Measurements from ENCODE around the gene DSP.

The DSP gene

DNA sequence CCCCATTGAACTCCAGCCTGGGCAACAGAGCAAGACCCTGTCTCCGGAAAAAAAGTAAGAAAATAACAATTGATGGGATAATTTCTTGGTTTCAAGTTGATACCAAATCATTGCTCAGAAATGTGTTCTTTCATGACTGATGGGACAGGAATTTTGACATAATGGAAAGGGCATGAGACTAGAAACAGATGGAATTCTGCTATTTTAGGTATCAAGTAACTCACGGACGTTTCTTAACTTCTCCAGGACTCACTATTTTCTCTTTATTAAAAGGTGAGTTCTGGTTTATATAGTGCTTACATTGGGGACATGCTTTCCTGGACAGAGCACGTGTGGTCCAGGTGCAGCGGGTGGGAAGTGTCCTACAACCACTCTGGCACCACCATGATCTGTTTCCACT lies 6.0 kb upstream of the DSP start:
- DNase-seq = no peak

DNA sequence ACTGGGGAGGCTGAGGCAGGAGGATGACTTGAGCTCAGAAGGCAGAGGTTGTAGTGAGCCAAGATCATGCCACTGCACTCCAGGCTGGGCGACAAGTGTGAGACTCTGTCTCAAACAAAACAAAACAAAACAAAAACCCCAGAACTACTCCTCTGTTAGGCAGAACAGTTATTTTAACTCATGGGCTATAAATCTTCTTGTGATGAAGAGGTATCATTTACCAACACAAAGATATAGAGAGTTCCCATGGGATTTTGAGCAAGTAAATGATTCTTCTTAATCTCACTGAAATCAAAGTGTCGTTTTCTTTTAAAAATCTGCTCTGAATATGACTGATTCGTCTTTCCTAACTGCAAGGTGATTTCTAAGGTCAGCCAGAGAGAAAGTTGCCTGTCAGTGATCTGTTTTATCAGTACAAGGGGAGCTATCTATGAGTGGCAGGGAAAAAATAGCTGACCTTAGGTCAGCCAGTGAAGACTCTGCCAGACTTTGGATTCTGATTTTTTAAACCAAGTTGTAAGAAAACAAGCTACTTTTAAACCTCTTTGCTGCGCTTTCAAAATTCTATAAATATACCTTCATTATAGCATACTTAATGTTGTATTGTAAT lies 3.8 kb upstream of the DSP start:
- DNase-seq = no peak

GRCh38 chr6:7538484-7538883 lies 3.0 kb upstream of the DSP start:
- DNase-seq = no peak

- no peak for DNase-seq
These were observed 876 bp upstream of the DSP start for GRCh38 chr6:7540595-7540994.

DNA sequence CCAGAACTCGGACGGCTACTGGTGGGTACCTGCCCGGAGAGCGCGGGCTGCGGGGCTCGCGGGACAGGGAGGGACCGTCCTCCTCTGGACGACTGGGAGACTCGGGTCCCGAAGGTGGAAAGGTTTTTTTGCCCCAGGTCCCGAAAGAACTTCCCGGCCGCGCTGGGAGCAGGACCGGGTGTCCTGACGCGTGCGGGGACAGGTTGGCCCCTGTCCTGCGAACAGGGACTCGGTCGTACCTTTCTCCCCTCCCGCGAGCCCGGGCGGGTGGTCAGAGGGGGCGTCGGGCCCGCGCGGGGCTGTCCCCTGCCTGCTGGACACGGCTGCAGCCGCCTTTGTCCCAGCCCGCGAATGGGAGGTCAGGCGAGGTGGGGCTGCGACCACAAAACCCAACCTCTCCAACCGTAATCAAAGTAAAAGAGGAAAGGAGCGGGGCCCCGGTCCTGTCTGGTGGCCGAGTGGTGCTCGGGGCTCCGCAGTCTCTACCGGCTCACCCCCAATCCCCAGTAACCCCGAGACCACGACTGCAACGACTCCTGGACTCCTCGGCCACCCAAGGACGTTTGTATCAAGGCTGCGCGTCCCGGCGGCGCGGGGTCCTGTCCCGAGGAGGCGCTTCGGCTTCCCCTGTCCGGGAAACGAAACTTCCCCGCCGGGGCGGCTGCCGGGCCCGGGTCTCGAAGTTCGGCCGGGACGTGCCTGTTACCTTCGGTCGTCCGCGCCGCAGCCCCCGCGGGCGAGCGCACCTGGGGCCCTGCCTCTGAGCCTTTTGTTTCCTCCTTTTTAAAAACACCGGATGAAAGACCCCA lies 798 bp downstream of the DSP start:
- DNase-seq = peak in 1 of 2 donors; percentile 6

- no peak for DNase-seq
These were observed 1.6 kb downstream of the DSP start for GRCh38 chr6:7542874-7543624.

- DNase-seq = no peak
These were observed 2.4 kb downstream of the DSP start for GRCh38 chr6:7543789-7544424.

GRCh38 chr6:7544597-7544996 lies 3.1 kb downstream of the DSP start:
- no peak for DNase-seq

DNA sequence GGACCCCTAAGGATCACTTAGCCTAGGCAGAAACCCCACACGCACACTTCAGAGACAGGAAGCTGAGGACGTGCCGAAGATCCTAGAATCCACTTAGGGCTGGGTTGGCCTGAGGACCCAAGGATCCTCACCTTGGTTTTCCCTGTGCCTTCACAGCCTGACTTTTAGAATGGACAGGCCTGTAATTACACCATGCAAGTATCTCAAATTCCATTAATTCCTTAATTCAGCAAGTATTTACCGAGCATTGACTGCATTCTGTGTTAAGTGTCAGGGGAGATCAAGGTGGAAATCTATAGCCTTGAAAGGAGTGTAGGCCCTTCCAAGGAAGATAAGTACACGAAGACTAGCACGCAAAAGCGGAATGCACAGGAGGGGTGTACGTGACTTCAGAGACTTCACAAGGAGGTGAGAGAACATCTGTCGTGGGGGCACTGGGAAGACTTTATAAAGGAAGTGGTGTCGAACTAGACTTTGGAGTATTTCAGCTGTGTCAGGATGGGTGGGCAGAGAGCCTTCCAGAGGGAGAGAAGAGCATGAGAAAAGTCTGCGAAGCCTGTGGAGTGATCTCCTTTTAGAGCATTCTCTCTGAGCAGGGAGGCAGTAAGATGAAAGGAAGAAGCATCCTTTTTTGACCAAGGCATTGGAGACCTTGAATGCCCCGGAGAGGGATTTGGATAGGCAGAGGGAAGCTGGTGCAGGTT lies 4.0 kb downstream of the DSP start:
- no peak for DNase-seq

GRCh38 chr6:7546020-7546369 lies 4.5 kb downstream of the DSP start:
- DNase-seq = no peak

DNA sequence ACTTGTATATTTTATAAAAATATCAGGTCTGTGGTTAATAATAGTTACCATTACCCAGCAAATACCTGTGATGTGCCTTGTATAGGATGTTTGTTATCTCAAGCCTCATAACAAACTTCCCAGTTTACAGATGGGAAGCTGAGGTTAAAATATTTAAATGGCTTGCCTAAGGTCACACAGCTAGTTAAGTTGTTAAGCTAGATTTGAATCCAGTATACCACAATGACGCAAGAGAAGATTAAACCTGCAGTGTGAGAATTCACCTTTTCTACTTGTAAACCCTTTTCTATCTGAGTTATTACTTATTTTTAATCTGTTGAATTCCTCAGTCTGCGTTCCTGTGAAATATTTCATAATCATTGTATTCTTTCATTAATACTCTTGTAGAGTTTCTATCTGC lies 4.9 kb downstream of the DSP start:
- no peak for DNase-seq

GRCh38 chr6:7546896-7547295 lies 5.4 kb downstream of the DSP start:
- no peak for DNase-seq

DNA sequence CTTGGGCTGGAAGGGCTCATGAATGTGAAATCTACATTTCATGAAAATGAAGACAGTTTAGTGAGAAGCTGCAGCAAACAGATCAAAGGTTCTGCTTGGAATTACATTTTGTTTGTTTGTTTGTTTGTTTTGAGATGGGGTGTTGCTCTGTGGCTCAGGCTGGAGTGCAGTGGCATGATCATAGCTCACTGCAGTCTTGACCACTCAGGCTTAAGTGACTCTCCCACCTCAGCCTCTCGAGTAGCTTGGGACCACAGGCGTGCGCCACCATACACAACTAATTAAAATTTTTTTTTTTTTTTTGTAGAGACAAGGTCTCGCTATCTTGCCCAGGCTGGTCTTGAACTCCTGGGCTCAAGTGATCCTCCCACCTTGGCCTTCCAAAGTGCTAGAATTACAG lies 5.8 kb downstream of the DSP start:
- DNase-seq = no peak

DNA sequence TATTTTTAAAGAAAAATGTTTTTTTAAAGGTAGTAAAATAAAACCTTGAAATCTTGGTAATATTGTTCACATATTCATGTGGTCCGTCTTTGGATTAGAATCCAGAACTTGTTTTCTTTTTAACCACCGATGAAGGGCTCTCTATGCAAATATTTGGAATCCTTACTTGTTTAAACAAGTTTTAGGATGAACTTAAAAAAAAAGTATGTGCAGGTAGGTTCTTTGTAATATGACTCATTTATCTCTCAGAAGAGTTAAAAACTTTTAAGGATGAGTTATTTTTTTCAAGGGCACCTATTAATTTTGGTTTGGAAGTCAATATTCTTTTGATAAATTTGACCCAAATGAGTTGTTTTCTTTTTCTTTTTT lies 8.9 kb downstream of the DSP start:
- DNase-seq = no peak

- DNase-seq = no peak
These were observed 13.2 kb downstream of the DSP start for GRCh38 chr6:7554533-7555275.

DNA sequence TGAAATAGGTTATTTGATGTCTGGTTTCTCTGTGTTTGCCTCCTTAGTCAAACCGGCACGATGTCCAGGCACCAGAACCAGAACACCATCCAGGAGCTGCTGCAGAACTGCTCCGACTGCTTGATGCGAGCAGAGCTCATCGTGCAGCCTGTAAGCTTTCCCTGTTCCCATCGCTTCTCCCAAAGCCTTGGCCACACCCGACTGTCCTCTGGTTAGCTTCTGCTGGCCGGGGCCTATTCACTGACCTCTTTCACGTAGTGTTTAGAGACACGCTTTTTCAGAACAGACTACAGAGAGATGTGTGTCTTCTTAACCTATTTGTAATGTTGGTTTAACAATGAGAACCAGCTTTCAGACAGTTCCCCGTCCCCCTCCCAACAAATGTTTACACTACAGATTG lies 14.2 kb downstream of the DSP start:
- no peak for DNase-seq

GRCh38 chr6:7556394-7557106 lies 15.1 kb downstream of the DSP start:
- DNase-seq = no peak

DNA sequence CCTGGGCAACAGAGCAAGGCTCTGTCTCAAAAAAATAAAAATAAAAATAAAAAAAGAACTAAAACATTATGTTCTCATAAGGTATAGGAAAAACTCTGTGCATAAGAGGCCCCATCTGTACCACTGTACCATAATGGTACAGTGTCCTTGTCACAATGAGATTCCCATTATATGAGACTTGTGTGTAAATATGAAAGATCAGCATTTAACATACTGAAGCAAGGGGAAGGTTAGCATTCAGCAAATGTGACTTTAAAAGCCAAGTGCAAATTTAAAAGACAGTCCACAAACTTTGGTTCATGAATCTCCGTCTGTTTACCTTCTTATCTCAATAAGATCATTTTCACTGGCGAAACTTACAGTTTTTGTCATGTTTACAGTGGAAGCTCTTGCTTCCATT lies 16.2 kb downstream of the DSP start:
- no peak for DNase-seq

- DNase-seq = no peak
These were observed 17.3 kb downstream of the DSP start for GRCh38 chr6:7558781-7559180.

DNA sequence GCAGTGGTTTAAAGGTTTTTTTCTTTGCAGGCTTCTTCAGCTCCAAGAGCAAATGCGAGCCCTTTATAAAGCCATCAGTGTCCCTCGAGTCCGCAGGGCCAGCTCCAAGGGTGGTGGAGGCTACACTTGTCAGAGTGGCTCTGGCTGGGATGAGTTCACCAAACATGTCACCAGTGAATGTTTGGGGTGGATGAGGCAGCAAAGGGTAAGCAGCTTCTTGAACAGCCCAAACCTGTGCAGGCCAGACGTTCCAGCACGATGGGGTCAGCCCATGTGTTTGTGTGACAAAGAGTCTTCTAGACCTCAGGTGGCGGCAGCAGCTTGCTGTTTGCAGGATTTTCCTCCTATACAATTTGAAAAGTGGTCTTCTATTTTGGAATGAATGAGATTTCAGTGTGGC lies 17.7 kb downstream of the DSP start:
- no peak for DNase-seq

GRCh38 chr6:7559651-7560385 lies 18.3 kb downstream of the DSP start:
- DNase-seq = no peak
